DOHH2 (cell line): ENCODE measurements around the gene AK3.

Source experiments
- CTCF ChIP-seq: fragments of 200-600 bp; sonication (generic); IDR thresholded peaks from one replicate; pipeline ENCODE4 v1.5.1; 2014; ENCODE audit warnings: antibody characterized with exemption, mild to moderate bottlenecking, low read depth, low read length; ENCODE audit not compliant: poor library complexity, severe bottlenecking
- EZH2phosphoT487 ChIP-seq: fragments of 200-600 bp; sonication (generic); IDR thresholded peaks from 2 replicates; pipeline ENCODE4 v1.6.1; 2017; ENCODE audit warnings: borderline replicate concordance, mild to moderate bottlenecking, antibody characterized with exemption, low read length, moderate library complexity, mixed read lengths

- TF ChIP-seq CTCF (peak; percentile 76), EZH2phosphoT487 (no peak)
Observed at GRCh38 chr9:4762108-4762885, 21.3 kb upstream of the AK3 start.
